ACC112 (cell line): ENCODE measurements around the gene SIRT4.

ENCODE experiments used
- H2AFZ ChIP-seq: fragments of 200-600 bp; sonication (generic); one replicate; pipeline ENCODE4 v1.6.0; 2017; ENCODE audit warnings: antibody characterized with exemption, low read length; ENCODE audit not compliant: unreplicated experiment
- H3K27ac ChIP-seq: fragments of 200-600 bp; sonication (generic); 2 replicates; pipeline ENCODE4 v1.5.1; 2014; ENCODE audit warnings: low read depth, mild to moderate bottlenecking, antibody characterized with exemption, low read length, moderate library complexity
- H3K27me3 ChIP-seq: fragments of 200-600 bp; sonication (generic); 2 replicates; pipeline ENCODE4 v1.6.1; 2014; ENCODE audit warnings: mild to moderate bottlenecking, antibody characterized with exemption, low read length, moderate library complexity, mixed read lengths; ENCODE audit not compliant: insufficient read depth
- H3K36me3 ChIP-seq: fragments of 200-600 bp; sonication (generic); 2 replicates; pipeline ENCODE4 v1.6.1; 2016; ENCODE audit warnings: mild to moderate bottlenecking, antibody characterized with exemption, low read length, moderate library complexity, mixed read lengths; ENCODE audit not compliant: insufficient read depth
- H3K4me1 ChIP-seq: fragments of 200-600 bp; sonication (generic); one replicate; pipeline ENCODE4 v1.6.1; 2016; ENCODE audit warnings: low read length, mixed read lengths; ENCODE audit not compliant: insufficient read depth, unreplicated experiment, control insufficient read depth
- H3K4me3 ChIP-seq: fragments of 200-600 bp; sonication (generic); 2 replicates; pipeline ENCODE4 v1.5.1; 2014; ENCODE audit warnings: mild to moderate bottlenecking, low read depth, low read length
- H3K79me2 ChIP-seq: fragments of 200-600 bp; sonication (generic); one replicate; pipeline ENCODE4 v1.6.0; 2016; ENCODE audit warnings: low read length; ENCODE audit not compliant: control insufficient read depth, unreplicated experiment, insufficient read depth

The SIRT4 gene

GRCh38 chr12:120339256-120339655, 37.1 kb downstream of the SIRT4 start:
- Histone ChIP-seq H3K36me3 (no peaks in the 10 kb centered on the region), H3K4me1 (no peaks in the 10 kb centered on the region), H3K4me3 (no peak overlapping the region), H3K27ac (no peak overlapping the region), H3K79me2 (no peaks in the 10 kb centered on the region), H3K27me3 (peaks cover 5% of the 10 kb centered on the region; the same call in 1 of the 2 replicates), H2AFZ (no peak overlapping the region)

GRCh38 chr12:120342175-120343038, 40.3 kb downstream of the SIRT4 start:
- Histone ChIP-seq H3K4me1 (no peaks in the 10 kb centered on the region), H3K27me3 (peaks cover 5% of the 10 kb centered on the region; the same call in 1 of the 2 replicates), H3K4me3 (no peak overlapping the region), H3K27ac (no peak overlapping the region), H2AFZ (no peak overlapping the region), H3K36me3 (no peaks in the 10 kb centered on the region), H3K79me2 (no peaks in the 10 kb centered on the region)

GRCh38 chr12:120343039-120343537, 41.0 kb downstream of the SIRT4 start:
- Histone ChIP-seq H2AFZ (no peak overlapping the region), H3K4me1 (no peaks in the 10 kb centered on the region), H3K27me3 (no peaks in the 10 kb centered on the region), H3K79me2 (no peaks in the 10 kb centered on the region), H3K4me3 (no peak overlapping the region), H3K36me3 (no peaks in the 10 kb centered on the region), H3K27ac (no peak overlapping the region)

GRCh38 chr12:120343692-120344091, 41.6 kb downstream of the SIRT4 start:
- Histone ChIP-seq H2AFZ (no peak overlapping the region), H3K79me2 (no peaks in the 10 kb centered on the region), H3K27me3 (no peaks in the 10 kb centered on the region), H3K27ac (no peak overlapping the region), H3K4me1 (no peaks in the 10 kb centered on the region), H3K36me3 (no peaks in the 10 kb centered on the region), H3K4me3 (no peak overlapping the region)

- no peak overlapping the region for H2AFZ ChIP-seq
- no peak overlapping the region for H3K27ac ChIP-seq
- H3K27me3 ChIP-seq, result no peaks in the 10 kb centered on the region
- H3K4me1 ChIP-seq, result no peaks in the 10 kb centered on the region
- H3K36me3 ChIP-seq, result no peaks in the 10 kb centered on the region
- H3K4me3 ChIP-seq, result no peak overlapping the region
- no peaks in the 10 kb centered on the region for H3K79me2 ChIP-seq
Observed at GRCh38 chr12:120346031-120346430, 43.9 kb downstream of the SIRT4 start.

GRCh38 chr12:120346681-120347080, 44.6 kb downstream of the SIRT4 start:
- Histone ChIP-seq H3K27ac (no peak overlapping the region), H3K27me3 (no peaks in the 10 kb centered on the region), H2AFZ (no peak overlapping the region), H3K36me3 (no peaks in the 10 kb centered on the region), H3K4me3 (no peak overlapping the region), H3K79me2 (no peaks in the 10 kb centered on the region), H3K4me1 (no peaks in the 10 kb centered on the region)

- Histone ChIP-seq H3K27ac (no peak overlapping the region), H3K36me3 (no peaks in the 10 kb centered on the region), H2AFZ (no peak overlapping the region), H3K79me2 (no peaks in the 10 kb centered on the region), H3K27me3 (no peaks in the 10 kb centered on the region), H3K4me1 (no peaks in the 10 kb centered on the region), H3K4me3 (no peak overlapping the region)
Observed at GRCh38 chr12:120347766-120348165, 45.6 kb downstream of the SIRT4 start.

GRCh38 chr12:120350576-120351350, 48.6 kb downstream of the SIRT4 start:
- H3K79me2 ChIP-seq, result no peaks in the 10 kb centered on the region
- H3K4me3 ChIP-seq, result no peak overlapping the region
- no peak overlapping the region for H2AFZ ChIP-seq
- no peaks in the 10 kb centered on the region for H3K27me3 ChIP-seq
- no peak overlapping the region for H3K27ac ChIP-seq
- no peaks in the 10 kb centered on the region for H3K36me3 ChIP-seq
- no peaks in the 10 kb centered on the region for H3K4me1 ChIP-seq

GRCh38 chr12:120352117-120352516, 50.0 kb downstream of the SIRT4 start:
- Histone ChIP-seq H3K36me3 (no peaks in the 10 kb centered on the region), H2AFZ (no peak overlapping the region), H3K79me2 (no peaks in the 10 kb centered on the region), H3K4me3 (no peak overlapping the region), H3K27ac (no peak overlapping the region), H3K27me3 (no peaks in the 10 kb centered on the region), H3K4me1 (no peaks in the 10 kb centered on the region)

- H3K79me2 ChIP-seq, result no peaks in the 10 kb centered on the region
- H3K4me3 ChIP-seq, result no peak overlapping the region
- H2AFZ ChIP-seq, result no peak overlapping the region
- H3K36me3 ChIP-seq, result no peaks in the 10 kb centered on the region
- no peaks in the 10 kb centered on the region for H3K4me1 ChIP-seq
- no peak overlapping the region for H3K27ac ChIP-seq
- no peaks in the 10 kb centered on the region for H3K27me3 ChIP-seq
Observed at GRCh38 chr12:120353136-120353535, 51.0 kb downstream of the SIRT4 start.
